Loucy (cell line): ENCODE data around the gene BTNL9.

Experiments
- H2AFZ ChIP-seq: fragments of 200-600 bp; sonication (generic); 2 replicates; pipeline ENCODE4 v1.6.0; 2016; ENCODE audit warnings: antibody characterized with exemption, mild to moderate bottlenecking, low read length, moderate library complexity
- H3F3A ChIP-seq: fragments of 200-600 bp; 2 replicates; pipeline ENCODE4 v1.6.0; 2016; ENCODE audit warnings: antibody characterized with exemption, low read depth, mild to moderate bottlenecking
- H3K27me3 ChIP-seq: fragments of 200-600 bp; sonication (generic); 2 replicates; pipeline ENCODE4 v1.6.1; 2014; ENCODE audit warnings: low read length, mild to moderate bottlenecking; ENCODE audit not compliant: insufficient read depth, poor library complexity, severe bottlenecking
- H3K36me3 ChIP-seq: fragments of 200-600 bp; sonication (generic); 2 replicates; pipeline ENCODE4 v1.6.1; 2016; ENCODE audit warnings: low read length; ENCODE audit not compliant: insufficient read depth
- H3K4me1 ChIP-seq: fragments of 200-600 bp; sonication (generic); 2 replicates; pipeline ENCODE4 v1.5.1; 2014; ENCODE audit warnings: low read length, mild to moderate bottlenecking; ENCODE audit not compliant: insufficient read depth, poor library complexity, severe bottlenecking
- H3K4me2 ChIP-seq: fragments of 200-600 bp; sonication (generic); 2 replicates; pipeline ENCODE4 v1.6.0; 2014; ENCODE audit warnings: antibody characterized with exemption, low read length, low read depth, mild to moderate bottlenecking; ENCODE audit not compliant: poor library complexity, severe bottlenecking
- H3K4me3 ChIP-seq: fragments of 200-600 bp; sonication (generic); 2 replicates; pipeline ENCODE4 v1.5.1; 2014; ENCODE audit warnings: low read length, mild to moderate bottlenecking, mixed read lengths; ENCODE audit not compliant: poor library complexity, severe bottlenecking
- H3K79me2 ChIP-seq: fragments of 200-600 bp; sonication (generic); 2 replicates; pipeline ENCODE4 v1.6.1; 2014; ENCODE audit warnings: low read length; ENCODE audit not compliant: insufficient read depth
- H3K9ac ChIP-seq: fragments of 200-600 bp; sonication (generic); 2 replicates; pipeline ENCODE4 v1.6.0; 2014; ENCODE audit warnings: mild to moderate bottlenecking, low read depth, low read length, moderate library complexity; ENCODE audit not compliant: poor library complexity, severe bottlenecking
- H3K9me2 ChIP-seq: fragments of 200-600 bp; sonication (generic); replicated peaks from 2 replicates; pipeline ENCODE4 v1.6.1; 2016; ENCODE audit warnings: low read depth, low read length, mixed read lengths
- H3K9me3 ChIP-seq: fragments of 200-600 bp; sonication (generic); 2 replicates; pipeline ENCODE4 v1.6.1; 2014; ENCODE audit warnings: mild to moderate bottlenecking, antibody characterized with exemption, low read length, low read depth; ENCODE audit not compliant: insufficient read depth
- H4K20me1 ChIP-seq: fragments of 200-600 bp; sonication (generic); 2 replicates; pipeline ENCODE4 v1.6.0; 2014; ENCODE audit warnings: antibody characterized with exemption, low read length, mild to moderate bottlenecking; ENCODE audit not compliant: insufficient read depth, poor library complexity, severe bottlenecking
- EZH2phosphoT487 ChIP-seq: fragments of 200-600 bp; IDR thresholded peaks from 2 replicates; pipeline ENCODE4 v1.6.1; 2018; ENCODE audit warnings: antibody characterized with exemption, mild to moderate bottlenecking, moderate library complexity, borderline replicate concordance
- TF ChIP-seq, protein P1 (sequence below): fragments of 200-600 bp; sonication (generic); conservative IDR thresholded peaks from 2 replicates; pipeline ENCODE4 v1.5.1; 2014; ENCODE audit warnings: mild to moderate bottlenecking, antibody characterized with exemption, low read length

The BTNL9 gene

DNA sequence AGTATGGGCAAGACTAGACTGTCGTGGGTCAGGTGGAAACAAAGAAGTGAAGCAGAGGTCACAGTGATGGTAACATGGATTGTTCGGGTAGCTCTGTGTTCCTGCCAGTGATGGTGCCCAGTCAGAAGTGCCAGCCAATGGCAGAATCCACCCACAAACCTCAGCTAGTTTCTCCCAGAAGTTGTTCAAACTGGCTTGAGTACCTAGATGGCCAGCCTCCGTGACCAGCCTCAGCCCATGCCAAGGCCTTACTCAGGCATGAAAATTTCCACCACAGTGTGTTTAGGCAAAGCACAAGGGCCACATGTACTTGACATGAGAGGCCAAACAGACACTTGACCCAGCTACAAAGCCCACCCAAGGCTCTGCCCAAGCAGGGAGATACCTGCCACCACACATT is 19.4 kb upstream of the BTNL9 start:
- H2AFZ ChIP-seq, result no peak overlapping the region
- H3F3A ChIP-seq, result no peaks in the 10 kb centered on the region
- H3K9me2 ChIP-seq, result no peaks in the 10 kb centered on the region
- H4K20me1 ChIP-seq, result no peaks in the 10 kb centered on the region
- H3K9ac ChIP-seq, result no peak overlapping the region
- H3K36me3 ChIP-seq, result no peaks in the 10 kb centered on the region
- no peak overlapping the region for H3K4me2 ChIP-seq
- TF ChIP-seq, protein P1, sequence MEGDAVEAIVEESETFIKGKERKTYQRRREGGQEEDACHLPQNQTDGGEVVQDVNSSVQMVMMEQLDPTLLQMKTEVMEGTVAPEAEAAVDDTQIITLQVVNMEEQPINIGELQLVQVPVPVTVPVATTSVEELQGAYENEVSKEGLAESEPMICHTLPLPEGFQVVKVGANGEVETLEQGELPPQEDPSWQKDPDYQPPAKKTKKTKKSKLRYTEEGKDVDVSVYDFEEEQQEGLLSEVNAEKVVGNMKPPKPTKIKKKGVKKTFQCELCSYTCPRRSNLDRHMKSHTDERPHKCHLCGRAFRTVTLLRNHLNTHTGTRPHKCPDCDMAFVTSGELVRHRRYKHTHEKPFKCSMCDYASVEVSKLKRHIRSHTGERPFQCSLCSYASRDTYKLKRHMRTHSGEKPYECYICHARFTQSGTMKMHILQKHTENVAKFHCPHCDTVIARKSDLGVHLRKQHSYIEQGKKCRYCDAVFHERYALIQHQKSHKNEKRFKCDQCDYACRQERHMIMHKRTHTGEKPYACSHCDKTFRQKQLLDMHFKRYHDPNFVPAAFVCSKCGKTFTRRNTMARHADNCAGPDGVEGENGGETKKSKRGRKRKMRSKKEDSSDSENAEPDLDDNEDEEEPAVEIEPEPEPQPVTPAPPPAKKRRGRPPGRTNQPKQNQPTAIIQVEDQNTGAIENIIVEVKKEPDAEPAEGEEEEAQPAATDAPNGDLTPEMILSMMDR, result no peak
- TF ChIP-seq EZH2phosphoT487, result no peak
- no peaks in the 10 kb centered on the region for H3K9me3 ChIP-seq
- H3K4me1 ChIP-seq, result no peaks in the 10 kb centered on the region
- H3K79me2 ChIP-seq, result no peaks in the 10 kb centered on the region
- no peak overlapping the region for H3K4me3 ChIP-seq
- H3K27me3 ChIP-seq, result no peaks in the 10 kb centered on the region

DNA sequence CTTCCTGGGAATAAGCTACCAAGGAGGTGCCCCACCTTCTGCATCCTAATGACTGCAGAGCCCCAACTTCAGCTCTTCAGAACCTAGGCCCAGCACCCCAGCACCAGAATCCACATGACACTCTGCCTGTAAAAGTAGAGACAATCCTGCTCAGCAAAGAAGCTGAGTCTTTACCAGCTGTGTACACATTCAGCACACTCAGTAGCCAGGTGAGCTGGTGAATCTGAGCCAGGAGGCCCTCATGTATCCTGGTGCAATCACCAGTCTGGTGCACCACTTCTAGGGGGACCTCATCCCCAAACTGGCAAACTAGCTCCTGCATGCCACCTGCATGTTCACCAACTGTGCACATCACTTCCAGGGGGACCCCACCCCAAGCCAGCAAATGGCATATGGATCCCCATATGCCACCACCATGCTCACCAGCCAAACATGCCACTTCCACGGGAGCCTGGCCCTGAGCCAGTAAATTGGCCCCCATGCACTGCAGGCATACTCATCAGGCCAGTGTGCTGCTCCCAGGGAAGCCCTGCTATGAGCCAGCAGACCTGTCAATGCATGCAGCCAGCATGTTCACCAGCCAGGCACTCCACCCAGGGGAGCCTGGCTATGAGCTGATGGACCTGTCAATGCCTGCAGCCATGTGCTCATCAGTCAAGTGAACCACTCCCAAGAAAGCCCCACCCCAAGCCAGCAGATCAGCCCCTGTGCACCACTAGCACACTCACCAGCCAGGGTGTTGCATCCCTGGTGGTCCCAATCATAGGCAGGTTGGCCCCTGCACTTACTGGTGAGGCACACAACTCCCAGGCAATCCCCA is 15.6 kb upstream of the BTNL9 start:
- H3K9me2 ChIP-seq, result no peaks in the 10 kb centered on the region
- no peaks in the 10 kb centered on the region for H3K79me2 ChIP-seq
- no peak overlapping the region for H3K4me2 ChIP-seq
- H4K20me1 ChIP-seq, result no peaks in the 10 kb centered on the region
- no peak overlapping the region for H3K4me3 ChIP-seq
- no peak overlapping the region for H3K9ac ChIP-seq
- TF ChIP-seq EZH2phosphoT487, result no peak
- TF ChIP-seq, protein P1, result no peak
- H3F3A ChIP-seq, result no peaks in the 10 kb centered on the region
- no peaks in the 10 kb centered on the region for H3K9me3 ChIP-seq
- H3K27me3 ChIP-seq, result no peaks in the 10 kb centered on the region
- no peaks in the 10 kb centered on the region for H3K36me3 ChIP-seq
- H3K4me1 ChIP-seq, result no peaks in the 10 kb centered on the region
- no peak overlapping the region for H2AFZ ChIP-seq

DNA sequence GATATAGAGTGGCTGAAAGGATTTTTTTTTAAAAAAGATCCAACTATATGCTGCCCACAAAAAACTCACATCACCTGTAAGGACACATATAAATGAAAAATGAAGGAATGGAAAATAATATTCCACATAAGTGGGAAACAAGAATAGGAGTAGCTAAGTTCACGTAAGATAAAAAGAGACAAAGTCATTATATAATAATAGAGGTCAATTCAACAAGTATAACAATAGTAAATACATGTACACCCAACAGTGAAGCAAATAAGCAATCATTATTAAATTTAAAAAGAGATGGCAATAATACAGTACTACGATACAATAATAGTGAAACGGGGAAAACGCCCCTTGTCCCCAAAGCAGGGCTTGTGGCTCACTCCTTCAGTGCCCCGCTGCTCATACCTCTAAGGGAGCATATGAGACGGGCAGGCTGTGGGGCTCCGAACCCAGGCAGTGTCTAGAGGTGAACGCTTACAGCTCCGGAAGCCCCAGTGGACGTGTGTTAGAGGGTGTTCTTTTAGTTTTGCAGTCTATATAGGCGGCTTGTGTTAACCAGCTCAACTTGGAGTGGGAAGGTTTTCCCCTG is 12.5 kb upstream of the BTNL9 start:
- Histone ChIP-seq H3K4me2 (no peak overlapping the region), H3K9ac (no peak overlapping the region)

More for the DNA sequence above, 12.5 kb upstream of the BTNL9 start:
- no peaks in the 10 kb centered on the region for H3K9me2 ChIP-seq
- no peaks in the 10 kb centered on the region for H3F3A ChIP-seq
- no peak overlapping the region for H3K4me3 ChIP-seq
- H3K79me2 ChIP-seq, result no peaks in the 10 kb centered on the region
- no peaks in the 10 kb centered on the region for H3K36me3 ChIP-seq
- H4K20me1 ChIP-seq, result no peaks in the 10 kb centered on the region
- TF ChIP-seq, protein P1, result no peak
- no peak for TF ChIP-seq EZH2phosphoT487
- no peak overlapping the region for H2AFZ ChIP-seq
- no peaks in the 10 kb centered on the region for H3K27me3 ChIP-seq
- H3K4me1 ChIP-seq, result no peaks in the 10 kb centered on the region
- H3K9me3 ChIP-seq, result no peaks in the 10 kb centered on the region
